A673 (cell line): ENCODE data around the gene ATF3. TPM values are rescaled to one million over a fixed set of nuclear protein-coding genes. Genes with fewer than 3 reads are reported as not detected.
"Not testable (repeated sequence)": the region's sequence is repeated elsewhere in the genome, so short reads cannot be mapped to it uniquely, and the experiment has no call there.

Experiments
- BruUV-seq: library from RNA; stranded (reverse); fragments of 400-500 nt; replicated peaks from 2 replicates; lab custom pipeline; 2021; lab: Mats Ljungman, UMichigan
- CTCF ChIA-PET: fragments of 300-600 bp; sonication (Branson Sonifier 250); formaldehyde crosslinking; loops from one replicate; lab custom pipeline; 2022; ENCODE audit warnings: antibody characterized with exemption; lab: Charles Lee
- POLR2A ChIA-PET: fragments of 300-600 bp; sonication (Branson Sonifier 250); formaldehyde crosslinking; loops from one replicate; lab custom pipeline; 2022; ENCODE audit warnings: antibody characterized with exemption; ENCODE audit not compliant: low non-redundant PET; lab: Charles Lee
- DNase-seq: peaks from one replicate; pipeline ENCODE4 v3.0.0-alpha.2; 2015; ENCODE audit warnings: low spot score
- H3K27ac ChIP-seq: fragments of 200-600 bp; sonication (generic); 2 replicates; pipeline ENCODE4 v1.5.1; 2016; ENCODE audit warnings: mixed run types, low read depth, mild to moderate bottlenecking, mixed read lengths, antibody characterized with exemption, low read length; ENCODE audit not compliant: poor library complexity, severe bottlenecking
- H3K27me3 ChIP-seq: fragments of 200-600 bp; sonication (generic); replicated peaks from 2 replicates; pipeline ENCODE4 v1.6.1; 2017; ENCODE audit warnings: mixed run types, low read depth, mild to moderate bottlenecking, mixed read lengths, antibody characterized with exemption, low read length; ENCODE audit not compliant: insufficient read depth, poor library complexity
- H3K36me3 ChIP-seq: fragments of 200-600 bp; sonication (generic); 2 replicates; pipeline ENCODE4 v1.6.1; 2016; ENCODE audit warnings: mixed run types, mild to moderate bottlenecking, mixed read lengths, antibody characterized with exemption, low read length; ENCODE audit not compliant: insufficient read depth, poor library complexity, severe bottlenecking
- H3K4me1 ChIP-seq: fragments of 200-600 bp; sonication (generic); 2 replicates; pipeline ENCODE4 v1.6.1; 2017; ENCODE audit warnings: mixed run types, mild to moderate bottlenecking, mixed read lengths, antibody characterized with exemption, low read length; ENCODE audit not compliant: insufficient read depth, poor library complexity, severe bottlenecking
- H3K4me3 ChIP-seq: fragments of 200-600 bp; sonication (generic); 2 replicates; pipeline ENCODE4 v1.5.1; 2016; ENCODE audit warnings: low read depth, mixed run types, mild to moderate bottlenecking, mixed read lengths, low read length; ENCODE audit not compliant: poor library complexity, severe bottlenecking
- H3K9me3 ChIP-seq: fragments of 200-600 bp; sonication (generic); 2 replicates; pipeline ENCODE4 v1.6.1; 2016; ENCODE audit warnings: mixed run types, low read depth, mild to moderate bottlenecking, mixed read lengths, antibody characterized with exemption, low read length; ENCODE audit not compliant: poor library complexity, severe bottlenecking
- EZH2 ChIP-seq: fragments of 200-600 bp; sonication (generic); IDR thresholded peaks from 2 replicates; pipeline ENCODE4 v1.6.1; 2017; ENCODE audit warnings: borderline replicate concordance, low read depth, mild to moderate bottlenecking, mixed read lengths, antibody characterized with exemption, low read length; ENCODE audit not compliant: poor library complexity, severe bottlenecking
- intact Hi-C: fragments of 100-400 bp; cut with micrococcal nuclease; formaldehyde crosslinking; loops from one replicate; pipeline ENCODE4 v1.10.0; 2022; ENCODE audit not compliant: unreplicated experiment
- total RNA-seq: library from RNA; stranded (reverse); gene quantifications from 2 replicates; pipeline ENCODE4 v1.2.3, GENCODE V29; 2021
- TF ChIP-seq, protein P1 (sequence below): fragments of 300-800, 200-600 bp; sonication (generic); conservative IDR thresholded peaks from 2 replicates; pipeline ENCODE4 v1.5.1; 2017; ENCODE audit warnings: low read depth, mild to moderate bottlenecking, antibody characterized with exemption, low read length, moderate library complexity, mixed read lengths

Gene ATF3
- total RNA-seq, 1 experiment from 2014 or later = 16.0 TPM

DNA sequence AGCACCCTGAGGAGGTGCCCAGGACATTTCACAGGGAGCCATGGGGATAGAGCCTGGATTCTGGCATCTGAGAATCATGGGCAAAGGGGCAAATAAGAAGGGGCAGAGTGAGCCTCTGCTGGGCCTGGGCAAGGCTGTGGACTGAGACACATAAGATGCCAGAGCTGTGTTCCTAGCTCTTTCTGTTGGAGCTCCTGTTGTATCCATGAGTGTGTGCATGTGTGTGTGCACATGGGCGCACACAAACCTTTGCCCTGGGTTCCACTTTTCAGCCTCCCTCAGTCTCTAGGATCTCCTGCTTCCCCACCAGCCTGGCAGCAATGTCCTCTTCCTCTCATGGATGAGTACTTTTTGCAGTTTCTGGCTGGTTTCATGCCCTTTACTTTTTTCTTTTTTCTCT, 44.0 kb downstream of the ATF3 start:
- no peak overlapping the region for H3K4me3 ChIP-seq
- no peak for DNase-seq
- H3K27ac ChIP-seq = no peak overlapping the region
- H3K27me3 ChIP-seq = no peaks in the 10 kb centered on the region
- CTCF ChIA-PET = no interaction called here
- no peak for TF ChIP-seq EZH2
- TF ChIP-seq, protein P1, sequence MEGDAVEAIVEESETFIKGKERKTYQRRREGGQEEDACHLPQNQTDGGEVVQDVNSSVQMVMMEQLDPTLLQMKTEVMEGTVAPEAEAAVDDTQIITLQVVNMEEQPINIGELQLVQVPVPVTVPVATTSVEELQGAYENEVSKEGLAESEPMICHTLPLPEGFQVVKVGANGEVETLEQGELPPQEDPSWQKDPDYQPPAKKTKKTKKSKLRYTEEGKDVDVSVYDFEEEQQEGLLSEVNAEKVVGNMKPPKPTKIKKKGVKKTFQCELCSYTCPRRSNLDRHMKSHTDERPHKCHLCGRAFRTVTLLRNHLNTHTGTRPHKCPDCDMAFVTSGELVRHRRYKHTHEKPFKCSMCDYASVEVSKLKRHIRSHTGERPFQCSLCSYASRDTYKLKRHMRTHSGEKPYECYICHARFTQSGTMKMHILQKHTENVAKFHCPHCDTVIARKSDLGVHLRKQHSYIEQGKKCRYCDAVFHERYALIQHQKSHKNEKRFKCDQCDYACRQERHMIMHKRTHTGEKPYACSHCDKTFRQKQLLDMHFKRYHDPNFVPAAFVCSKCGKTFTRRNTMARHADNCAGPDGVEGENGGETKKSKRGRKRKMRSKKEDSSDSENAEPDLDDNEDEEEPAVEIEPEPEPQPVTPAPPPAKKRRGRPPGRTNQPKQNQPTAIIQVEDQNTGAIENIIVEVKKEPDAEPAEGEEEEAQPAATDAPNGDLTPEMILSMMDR = no peak
- no TSS peak for BruUV-seq
- POLR2A ChIA-PET = no interaction called here
- H3K36me3 ChIP-seq = no peaks in the 10 kb centered on the region
- no peaks in the 10 kb centered on the region for H3K9me3 ChIP-seq
- intact Hi-C loops = no loop called here
- H3K4me1 ChIP-seq = no peaks in the 10 kb centered on the region

DNA sequence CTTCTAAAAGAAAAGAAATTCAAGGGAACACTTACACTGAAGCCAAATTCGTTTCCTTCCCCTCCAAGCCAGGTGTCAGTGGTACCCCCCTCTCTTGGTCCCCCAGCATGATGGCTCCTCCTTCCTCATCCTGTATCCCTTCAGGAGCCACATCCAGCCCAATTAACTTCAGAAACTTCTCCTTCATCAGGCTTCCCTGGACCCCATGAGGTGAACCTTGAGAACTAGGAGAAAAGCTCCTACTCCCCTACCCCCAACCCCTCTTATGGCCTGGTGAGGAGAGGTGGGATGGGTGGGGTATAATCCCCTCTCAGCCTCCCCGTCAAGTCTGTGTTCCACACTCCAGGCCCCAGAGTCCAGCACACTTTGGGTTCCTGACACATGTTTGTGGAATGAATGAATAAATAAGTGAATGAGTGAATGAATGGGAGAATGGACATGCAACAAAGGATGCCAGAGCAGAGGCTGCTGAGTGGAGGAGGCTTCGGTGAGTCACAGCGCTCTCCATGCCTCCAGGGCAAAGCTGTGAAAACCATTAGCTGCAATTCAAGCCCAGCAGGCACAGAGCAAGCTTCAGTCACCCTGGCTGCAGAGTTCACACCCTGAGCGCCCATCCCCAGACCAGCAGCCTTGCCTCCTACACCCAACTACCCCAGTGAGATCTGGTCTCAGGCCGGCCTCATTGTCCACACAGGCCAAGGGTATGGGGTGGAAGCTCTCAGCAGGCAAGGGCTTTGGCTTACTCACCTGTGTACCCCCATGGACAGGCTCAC, 47.3 kb downstream of the ATF3 start:
- DNase-seq = no peak
- H3K36me3 ChIP-seq = no peaks in the 10 kb centered on the region
- no peaks in the 10 kb centered on the region for H3K4me1 ChIP-seq
- TF ChIP-seq, protein P1 = no peak
- no peak for TF ChIP-seq EZH2
- POLR2A ChIA-PET = no interaction called here
- BruUV-seq = no TSS peak
- CTCF ChIA-PET = interaction anchor here (0.6 to 2.2 kb wide), 2 partner anchors 9 to 183 kb away, joined by 3 to 7 read pairs; no protein-coding TSS in a partner anchor
- H3K27ac ChIP-seq = no peak overlapping the region
- H3K9me3 ChIP-seq = no peaks in the 10 kb centered on the region
- H3K4me3 ChIP-seq = no peak overlapping the region
- H3K27me3 ChIP-seq = no peaks in the 10 kb centered on the region
- intact Hi-C loops = no loop called here

DNA sequence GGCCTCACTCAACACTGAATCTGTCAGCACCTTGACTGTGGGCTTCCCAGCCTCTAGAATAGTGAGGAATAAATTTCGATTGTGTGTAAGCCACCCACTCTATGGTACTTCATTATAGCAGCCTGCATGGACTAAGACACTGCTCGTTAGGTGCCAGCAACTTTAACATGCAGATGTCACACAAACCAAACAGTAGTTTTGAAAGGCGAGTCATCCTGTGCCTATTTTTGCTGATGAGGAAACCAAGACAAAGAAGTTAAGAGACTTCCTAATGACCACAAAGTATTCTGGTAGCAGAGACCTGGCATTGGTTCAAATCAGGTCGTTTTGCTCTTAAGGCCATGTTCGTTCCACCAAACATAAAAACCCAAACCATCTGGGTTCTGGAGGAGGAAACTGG, 48.2 kb downstream of the ATF3 start:
- H3K36me3 ChIP-seq = no peaks in the 10 kb centered on the region
- TF ChIP-seq EZH2 = no peak
- TF ChIP-seq, protein P1 = no peak
- DNase-seq = no peak
- POLR2A ChIA-PET = no interaction called here
- CTCF ChIA-PET = interaction anchor here (0.6 kb wide), 1 partner anchor 182 kb away, joined by 3 read pairs; no protein-coding TSS in a partner anchor
- no peak overlapping the region for H3K27ac ChIP-seq
- no peaks in the 10 kb centered on the region for H3K27me3 ChIP-seq
- intact Hi-C loops = no loop called here
- H3K4me3 ChIP-seq = no peak overlapping the region
- no peaks in the 10 kb centered on the region for H3K9me3 ChIP-seq
- BruUV-seq = no TSS peak
- H3K4me1 ChIP-seq = no peaks in the 10 kb centered on the region

DNA sequence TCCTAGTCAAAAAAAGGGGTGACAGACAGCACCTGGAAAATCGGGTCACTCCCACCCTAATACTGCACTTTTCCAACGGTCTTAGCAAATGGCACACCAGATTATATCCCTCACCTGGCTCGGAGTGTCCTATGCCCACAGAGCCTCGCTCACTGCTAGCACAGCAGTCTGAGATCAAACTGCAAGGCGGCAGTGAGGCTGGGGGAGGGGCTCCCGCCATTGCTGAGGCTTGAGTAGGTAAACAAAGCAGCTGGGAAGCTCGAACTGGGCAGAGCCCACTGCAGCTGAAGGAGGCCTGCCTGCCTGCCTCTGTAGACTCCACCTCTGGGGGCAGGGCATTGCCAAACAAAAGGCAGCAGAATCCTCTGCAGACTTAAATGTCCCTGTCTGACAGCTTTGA, 49.7 kb downstream of the ATF3 start:
- DNase-seq, H3K9me3 ChIP-seq, H3K27ac ChIP-seq, intact Hi-C loops, POLR2A ChIA-PET, CTCF ChIA-PET, H3K27me3 ChIP-seq, H3K4me3 ChIP-seq, H3K36me3 ChIP-seq, BruUV-seq, H3K4me1 ChIP-seq: not testable (repeated sequence)
